Naive thymus-derived CD4-positive, alpha-beta T cell (primary cell): ENCODE measurements around the gene CMBL. TPM values are rescaled to one million over a fixed set of nuclear protein-coding genes. Genes with fewer than 3 reads are reported as not detected.

ENCODE experiments used
- ATAC-seq: fragments of 150-1000 bp; cut with Tn5 transposase; 2 replicates; pipeline ENCODE4 v1.10.0; 2021; ENCODE audit warnings: mild to moderate bottlenecking, moderate library complexity
- CTCF ChIA-PET: fragments of 350-600 bp; sonication (Branson Sonifier 250); formaldehyde crosslinking; loops from one replicate; lab custom pipeline; 2021; ENCODE audit warnings: antibody characterized with exemption; lab: Charles Lee
- POLR2A ChIA-PET: fragments of 350-600 bp; sonication (Branson Sonifier 250); formaldehyde crosslinking; loops from one replicate; lab custom pipeline; 2021; ENCODE audit warnings: antibody characterized with exemption, inconsistent platforms; lab: Charles Lee
- DNase-seq, 9 donors: peaks; one replicate each; pipeline versions ENCODE4 v3.0.0 to v3.0.0-alpha.2; 2020 to 2022; ENCODE audit warnings: mixed read lengths in 1 of 9
- H3K27ac ChIP-seq: one replicate; pipeline ENCODE4 v1.7.0; 2013; ENCODE audit warnings: mild to moderate bottlenecking, low read depth, low read length, moderate library complexity
- H3K27me3 ChIP-seq, 2 donors: one replicate each; pipeline ENCODE4 v1.7.0; 2013; ENCODE audit warnings: low read length in 2 of 2, mild to moderate bottlenecking in 2 of 2, moderate library complexity in 2 of 2; ENCODE audit not compliant: control insufficient read depth in 2 of 2, insufficient read depth in 2 of 2
- H3K36me3 ChIP-seq, 3 experiments: 1 replicate in 2 of 3; 2 replicates in 1 of 3; pipeline ENCODE4 v1.7.0; 2013; ENCODE audit warnings: low read length in 3 of 3, mild to moderate bottlenecking in 3 of 3, moderate library complexity in 1 of 3; ENCODE audit not compliant: insufficient read depth in 3 of 3, control insufficient read depth in 2 of 3
- H3K4me1 ChIP-seq, 2 donors: one replicate each; pipeline ENCODE4 v1.7.0; 2013; ENCODE audit warnings: low read length in 2 of 2, mild to moderate bottlenecking in 2 of 2, moderate library complexity in 1 of 2; ENCODE audit not compliant: control insufficient read depth in 2 of 2, insufficient read depth in 2 of 2
- H3K4me3 ChIP-seq: 2 replicates; pipeline ENCODE4 v1.7.0; 2013; ENCODE audit warnings: mild to moderate bottlenecking, low read length
- H3K9me3 ChIP-seq, 3 experiments: 1 replicate in 2 of 3; 2 replicates in 1 of 3; pipeline ENCODE4 v1.7.0; 2013; ENCODE audit warnings: low read length in 3 of 3; ENCODE audit not compliant: control insufficient read depth in 2 of 3
- H3K27ac Mint-ChIP-seq, 9 donors: one replicate each; pipeline ENCODE4 v1.8.0; 2020 to 2022; ENCODE audit warnings: mixed read lengths in 9 of 9, mild to moderate bottlenecking in 8 of 9, moderate library complexity in 5 of 9, inconsistent platforms in 2 of 9
- H3K27me3 Mint-ChIP-seq, 5 donors: one replicate each; pipeline ENCODE4 v1.8.0; 2021 to 2022; ENCODE audit warnings: mixed read lengths in 5 of 5, mild to moderate bottlenecking in 1 of 5
- H3K36me3 Mint-ChIP-seq, 5 donors: one replicate each; pipeline ENCODE4 v1.8.0; 2020 to 2022; ENCODE audit warnings: mixed read lengths in 5 of 5, mild to moderate bottlenecking in 3 of 5, inconsistent platforms in 1 of 5
- H3K4me1 Mint-ChIP-seq, 7 donors: one replicate each; pipeline ENCODE4 v1.8.0; 2020 to 2022; ENCODE audit warnings: mixed read lengths in 7 of 7, mild to moderate bottlenecking in 3 of 7, inconsistent platforms in 1 of 7
- H3K4me3 Mint-ChIP-seq, 10 donors: one replicate each; pipeline ENCODE4 v1.8.0; 2020 to 2022; ENCODE audit warnings: mild to moderate bottlenecking in 10 of 10, mixed read lengths in 10 of 10, moderate library complexity in 6 of 10, inconsistent platforms in 2 of 10
- H3K9me3 Mint-ChIP-seq, 11 donors: one replicate each; pipeline ENCODE4 v1.8.0; 2020 to 2022; ENCODE audit warnings: mixed read lengths in 11 of 11, mild to moderate bottlenecking in 4 of 11, inconsistent platforms in 1 of 11, moderate library complexity in 1 of 11
- intact Hi-C, 2 donors: fragments of 100-400 bp; cut with micrococcal nuclease; formaldehyde crosslinking; loops; one replicate each; pipeline ENCODE4 v1.15.1; 2023
- polyA plus RNA-seq, 2 donors: library from polyadenylated mRNA; unstranded; fragments of 300-500 nt; fragmentation: Illumina TruSeq; gene quantifications; one replicate each; pipeline ENCODE4 v1.2.3, GENCODE V29; 2021
- total RNA-seq, 6 experiments: library from RNA in 5 of 6; stranded (reverse) in 5 of 6; gene quantifications; 1 replicate in 5 of 6; 2 replicates in 1 of 6; pipeline ENCODE4 v1.2.3 and lab custom pipeline; 2021 to 2026

Gene CMBL
- total RNA-seq = 1 to 10 TPM in 3 of 5 experiments, under 1 TPM in 2; 0.21 to 1.8 (median 1.3) TPM
- under 1 TPM; 0.63 to 0.83 TPM for polyA plus RNA-seq
- total RNA-seq (lab: John Stamatoyannopoulos, UW) = not detected

DNA sequence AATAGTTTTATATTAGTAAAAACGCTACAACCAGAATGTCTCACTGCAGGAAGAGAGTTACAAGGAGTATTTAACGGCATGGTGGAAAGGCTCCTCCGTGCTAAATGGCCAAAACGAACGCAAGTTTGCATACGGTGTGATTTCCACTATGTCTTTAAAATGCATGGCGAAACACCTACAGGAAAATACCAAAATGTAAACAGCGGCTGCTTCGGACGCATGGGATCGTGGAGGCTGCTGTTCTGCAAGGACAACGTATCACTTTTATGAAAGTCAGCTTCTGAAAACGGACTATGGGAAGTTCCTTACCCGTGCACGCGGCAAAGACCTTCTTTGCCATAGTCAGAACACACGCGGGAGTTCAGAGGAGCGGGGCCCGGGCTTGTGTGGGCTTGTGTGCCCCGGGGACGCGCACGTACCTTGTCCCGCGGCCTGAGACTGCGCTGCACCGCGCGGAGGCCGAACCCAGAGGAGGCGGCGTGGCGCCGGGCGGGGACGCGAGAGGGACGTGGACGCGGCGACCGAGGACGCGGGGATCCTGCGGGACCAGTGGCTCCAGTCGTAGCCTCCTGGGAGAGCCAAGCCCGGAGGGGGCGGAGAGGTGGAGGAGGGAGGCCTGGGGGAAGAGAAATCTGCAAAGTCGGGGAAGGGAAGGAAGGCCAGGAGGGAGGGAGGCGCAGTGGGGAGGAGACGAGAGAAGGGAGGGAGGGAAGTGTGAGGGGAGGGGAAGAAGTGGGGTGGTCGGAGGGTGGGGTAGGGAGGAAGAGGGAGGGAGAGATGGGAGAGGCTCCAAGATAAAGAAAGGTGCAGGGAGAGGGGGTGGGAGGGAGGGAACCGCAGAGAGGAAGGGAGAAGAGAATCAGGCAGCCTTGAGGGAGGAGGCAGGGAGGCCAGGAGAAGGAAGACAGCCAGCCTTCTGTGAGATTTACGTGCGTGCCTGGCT, at the start of gene CMBL:
Gene CMBL (minus strand): TSS at position 697 of the 943 bp plus-strand sequence. CDS start 17,140 bp downstream, outside the sequence.
- intact Hi-C loops = loop anchor here in 1 of 2 donors (5.0 kb wide), 2 partner anchors 45 to 135 kb away; partner anchors contain the start of genes MARCHF6 and ROPN1L
- H3K4me1 Mint-ChIP-seq = peaks cover 5 to 11% (median 7%) of the 10 kb centered on the region in 7 donors
- Histone ChIP-seq H3K4me3 (peak within 1 kb of the TSS; percentile 54), H3K4me1 (no peaks in the 10 kb centered on the region), H3K27ac (peak within 1 kb of the TSS; percentile 21), H3K27me3 (peaks cover 0 to 3% of the 10 kb centered on the region in 2 donors), H3K36me3 (no peaks in the 10 kb centered on the region), H3K9me3 (no peaks in the 10 kb centered on the region)
- H3K4me3 Mint-ChIP-seq = peak within 1 kb of the TSS; percentile 79 to 89 (median 84)
- peak within 1 kb of the TSS in 4 of 9 donors; percentile 2 to 87 (median 19) for H3K27ac Mint-ChIP-seq
- peaks cover 0 to 4% (median 0%) of the 10 kb centered on the region in 5 donors for H3K36me3 Mint-ChIP-seq
- DNase-seq = peak in 6 of 9 donors; percentile 11 to 30 (median 22)
- no peaks in the 10 kb centered on the region for H3K9me3 Mint-ChIP-seq
- ChIA-PET POLR2A (interaction anchor here (0.9 kb wide), 1 partner anchor 46 kb away, joined by 3 read pairs; no protein-coding TSS in a partner anchor), CTCF (no interaction called here)
- H3K27me3 Mint-ChIP-seq = peaks cover 12 to 45% (median 30%) of the 10 kb centered on the region in 5 donors
- ATAC-seq = peak; percentile 75

DNA sequence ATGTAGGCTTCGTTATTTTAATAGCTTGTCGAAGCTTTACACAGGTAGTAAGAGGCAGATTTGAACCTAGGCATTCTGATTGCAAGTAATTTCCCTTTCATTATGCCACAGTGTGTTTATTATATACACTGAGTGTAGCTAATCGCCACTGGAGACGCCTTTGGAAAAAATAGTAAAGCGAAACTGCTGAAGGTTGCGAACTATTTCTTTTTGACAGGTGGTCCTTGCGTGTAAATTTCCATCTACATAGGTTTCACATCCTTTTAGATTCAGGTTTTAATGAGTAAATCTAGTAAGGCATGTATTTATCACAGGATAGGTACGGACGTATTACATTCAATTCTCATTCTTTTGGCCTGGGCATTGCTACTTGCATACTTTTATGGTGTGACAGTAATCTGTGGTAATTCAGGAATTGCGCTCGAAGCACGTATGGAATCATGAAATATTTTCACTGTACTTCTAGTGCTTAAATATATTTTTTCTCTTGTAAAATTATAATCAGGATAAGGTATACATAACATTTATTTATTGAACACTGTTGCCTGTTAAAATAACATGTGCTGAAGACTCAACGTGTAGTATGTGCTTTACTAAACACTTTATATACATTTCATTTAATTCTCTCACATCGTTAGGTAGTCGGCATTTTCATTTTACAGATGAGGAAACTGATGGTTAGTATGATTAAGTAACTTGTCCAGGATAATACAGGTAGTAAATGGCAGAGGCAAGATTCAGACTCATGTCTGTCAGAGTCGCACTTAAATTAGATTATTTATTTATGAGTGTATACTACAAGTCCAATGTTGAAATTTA, 47.6 kb upstream of the CMBL start:
- H3K36me3 ChIP-seq = no peaks in the 10 kb centered on the region
- Mint-ChIP-seq H3K9me3 (peaks cover 0 to 2% (median 0%) of the 10 kb centered on the region in 11 donors), H3K4me3 (peak overlapping the region; percentile 81 to 99 (median 98)), H3K27ac (peak overlapping the region; percentile 96 to 100 (median 98)), H3K36me3 (peaks cover 0 to 4% (median 0%) of the 10 kb centered on the region in 5 donors), H3K4me1 (peaks cover 36 to 67% (median 56%) of the 10 kb centered on the region in 7 donors), H3K27me3 (no peaks in the 10 kb centered on the region)
- ChIA-PET POLR2A (interaction anchor here (0.6 to 1.4 kb wide), 4 partner anchors 60 to 106 kb away, joined by 3 to 4 read pairs (median 3); partner anchors contain the start of genes ATPSCKMT and CCT5), CTCF (no interaction called here)
- H3K9me3 ChIP-seq = no peaks in the 10 kb centered on the region
- no peaks in the 10 kb centered on the region for H3K27me3 ChIP-seq
- no peak for ATAC-seq
- DNase-seq = peak in 4 of 9 donors; percentile 16 to 41 (median 28)
- peak overlapping the region; percentile 84 for H3K4me3 ChIP-seq
- peak overlapping the region; percentile 84 for H3K27ac ChIP-seq
- intact Hi-C loops = loop anchor here (1.0 to 5.0 kb wide), 4 partner anchors 8 to 48 kb away; no protein-coding TSS in a partner anchor
- peaks cover 16 to 31% of the 10 kb centered on the region in 2 donors for H3K4me1 ChIP-seq

DNA sequence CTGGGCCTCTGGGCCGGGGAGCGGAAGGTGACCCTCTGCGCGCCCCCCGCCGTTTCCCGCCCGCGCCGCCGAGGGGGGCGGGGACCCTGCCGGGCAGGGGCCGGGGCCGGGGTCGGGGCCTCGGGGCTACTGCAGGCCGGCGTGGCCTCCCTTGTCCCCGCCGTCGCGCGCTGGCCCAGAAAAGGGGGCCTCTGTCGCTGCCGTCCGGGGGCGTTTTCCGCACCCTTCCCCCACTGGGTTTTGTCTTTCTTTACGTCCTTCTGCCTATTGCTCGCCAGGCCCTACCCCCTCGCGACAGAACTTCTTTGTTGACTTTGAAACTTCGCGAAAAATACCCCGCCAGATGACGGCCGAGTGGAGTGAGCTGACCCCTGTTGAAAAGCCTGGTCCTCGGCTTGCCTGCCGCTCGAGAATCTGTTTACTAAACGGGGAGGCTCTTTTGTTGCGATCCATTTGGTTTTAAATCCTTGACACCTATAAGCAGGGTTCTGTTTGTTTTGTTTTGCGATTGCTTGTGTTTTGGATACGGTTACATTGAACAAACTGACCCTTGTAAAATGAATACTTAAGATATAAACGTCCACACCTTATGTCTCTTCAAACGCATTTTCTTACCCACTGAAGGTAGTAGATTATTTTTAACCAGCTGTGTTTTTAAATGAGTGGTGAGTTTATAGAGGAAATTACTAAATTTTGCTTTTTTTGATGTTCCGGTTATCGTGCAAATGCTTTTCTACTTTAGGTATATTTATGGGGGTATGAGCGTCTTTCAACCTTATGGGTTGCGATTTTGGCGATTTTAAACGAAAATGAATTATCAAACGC, 46.6 kb upstream of the CMBL start:
- intact Hi-C loops = loop anchor here in 1 of 2 donors (2.0 to 5.0 kb wide), 4 partner anchors 23 to 208 kb away; partner anchors contain the start of genes ANKRD33B and CMBL
- Mint-ChIP-seq H3K36me3 (peaks cover 0 to 4% (median 0%) of the 10 kb centered on the region in 5 donors), H3K27ac (peak overlapping the region; percentile 96 to 100 (median 98)), H3K27me3 (no peaks in the 10 kb centered on the region), H3K4me3 (peak overlapping the region; percentile 81 to 99 (median 98)), H3K9me3 (peaks cover 0 to 2% (median 0%) of the 10 kb centered on the region in 11 donors), H3K4me1 (peaks cover 32 to 59% (median 47%) of the 10 kb centered on the region in 7 donors)
- H3K4me1 ChIP-seq = peaks cover 16 to 31% of the 10 kb centered on the region in 2 donors
- ATAC-seq (no peak), DNase-seq (peak in 7 of 9 donors; percentile 33 to 69 (median 44))
- H3K27ac ChIP-seq = peak overlapping the region; percentile 84
- no peaks in the 10 kb centered on the region for H3K9me3 ChIP-seq
- H3K4me3 ChIP-seq = peak overlapping the region; percentile 84
- no peaks in the 10 kb centered on the region for H3K36me3 ChIP-seq
- CTCF ChIA-PET = interaction anchor here (0.6 kb wide), 1 partner anchor 44 kb away, joined by 3 read pairs; no protein-coding TSS in a partner anchor
- POLR2A ChIA-PET = interaction anchor here (0.6 to 1.6 kb wide), 13 partner anchors 9 to 408 kb away, joined by 3 to 25 read pairs (median 4); partner anchors contain the start of genes ATPSCKMT, CCT5 and ROPN1L
- H3K27me3 ChIP-seq = no peaks in the 10 kb centered on the region

DNA sequence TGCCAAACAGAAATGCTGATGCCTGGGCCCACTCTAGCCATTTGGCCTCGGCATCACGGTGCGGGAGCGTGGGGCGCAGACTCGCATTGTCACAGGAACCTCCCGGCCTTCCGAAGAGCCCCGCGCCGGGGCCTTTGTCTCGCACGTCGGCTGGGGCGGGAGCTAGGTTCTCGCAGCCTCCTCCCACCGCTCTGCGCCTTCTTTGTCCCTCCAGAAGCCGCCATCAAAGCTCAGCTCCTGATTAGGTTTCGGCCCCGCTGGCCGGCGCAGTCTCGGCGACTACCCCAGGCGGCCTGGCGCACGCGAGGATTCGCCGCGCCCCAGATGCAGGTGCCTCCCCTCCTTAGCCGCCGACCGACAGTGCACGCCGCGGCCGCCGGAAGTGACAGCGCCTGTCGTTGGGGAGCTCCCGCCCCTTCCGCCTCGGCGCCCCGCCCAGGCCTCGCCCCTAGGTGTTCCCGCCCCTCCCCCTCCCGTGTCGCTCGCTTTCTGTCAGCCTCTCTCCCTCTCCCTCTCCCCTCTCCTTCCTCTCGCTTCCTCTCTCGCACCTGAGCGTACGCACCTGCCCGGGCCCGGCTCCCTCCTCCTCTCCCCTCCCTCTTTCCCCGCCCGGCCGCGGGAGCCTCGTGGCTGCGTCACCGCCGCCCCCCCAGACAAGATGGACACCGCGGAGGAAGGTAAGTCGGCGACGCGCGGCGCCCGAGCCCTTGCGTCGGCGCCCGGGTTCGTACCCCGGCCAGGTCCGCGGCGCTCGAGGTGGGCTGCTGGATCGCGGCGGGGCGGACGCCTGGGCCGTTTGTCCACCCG, 45.7 kb upstream of the CMBL start, which contains the start of gene MARCHF6:
Gene MARCHF6 (plus strand): TSS at position 455 of the 807 bp plus-strand sequence. CDS start 204 bp downstream, at position 659.
- Mint-ChIP-seq H3K4me3 (peak within 1 kb of the TSS; percentile 81 to 99 (median 98)), H3K9me3 (peaks cover 0 to 2% (median 0%) of the 10 kb centered on the region in 11 donors), H3K27me3 (no peaks in the 10 kb centered on the region), H3K4me1 (peaks cover 29 to 53% (median 43%) of the 10 kb centered on the region in 7 donors), H3K36me3 (peaks cover 0 to 4% (median 0%) of the 10 kb centered on the region in 5 donors), H3K27ac (peak within 1 kb of the TSS; percentile 96 to 100 (median 98))
- Histone ChIP-seq H3K36me3 (no peaks in the 10 kb centered on the region), H3K4me3 (peak within 1 kb of the TSS; percentile 84), H3K27me3 (no peaks in the 10 kb centered on the region), H3K9me3 (no peaks in the 10 kb centered on the region), H3K27ac (peak within 1 kb of the TSS; percentile 84), H3K4me1 (peaks cover 16 to 31% of the 10 kb centered on the region in 2 donors)
- POLR2A ChIA-PET = interaction anchor here (0.7 to 1.6 kb wide), 14 partner anchors 10 to 409 kb away, joined by 3 to 25 read pairs (median 4); partner anchors contain the start of genes ATPSCKMT, CCT5 and ROPN1L
- DNase-seq (peak; percentile 90 to 98 (median 94)), ATAC-seq (peak; percentile 92)
- CTCF ChIA-PET = interaction anchor here (0.6 to 0.7 kb wide), 2 partner anchors 44 to 84 kb away, joined by 3 read pairs; no protein-coding TSS in a partner anchor
- intact Hi-C loops = loop anchor here (1.0 to 5.0 kb wide), 10 partner anchors 23 to 408 kb away; partner anchors contain the start of genes CCT5 (in 2 of the 2), ROPN1L (in 2 of the 2), ANKRD33B (in 1 of the 2) and CMBL (in 1 of the 2)
